ENCODE measurements around the gene ARMCX2.

ARMCX2 gene

GRCh38 chrX:101642093-101642492 is 17.6 kb downstream of the ARMCX2 start:
- no peak for TF ChIP-seq CTCF (IDR thresholded peaks at IDR 0.05)

GRCh38 chrX:101639583-101639982 is 20.1 kb downstream of the ARMCX2 start:
- TF ChIP-seq CTCF (IDR thresholded peaks at IDR 0.05): no peak

GRCh38 chrX:101619364-101619763 is 40.3 kb downstream of the ARMCX2 start:
- no peak for TF ChIP-seq CTCF (IDR thresholded peaks at IDR 0.05)

GRCh38 chrX:101617211-101618191 is 42.1 kb downstream of the ARMCX2 start, which contains the start of gene ARMCX6:
ARMCX6 (minus strand) TSS chrX:101618000; CDS start chrX:101616620, 1,380 bp downstream.
- peak; percentile 46 for TF ChIP-seq CTCF (IDR thresholded peaks at IDR 0.05)

- no peak for TF ChIP-seq CTCF (IDR thresholded peaks at IDR 0.05)
Observed at GRCh38 chrX:101605728-101606127, 53.9 kb downstream of the ARMCX2 start.

All from LNCAP (cell line).